Endothelial cell of umbilical vein (primary cell): ENCODE measurements around the gene SNX2. TPM values are rescaled to one million over a fixed set of nuclear protein-coding genes. Genes with fewer than 3 reads are reported as not detected.
A peak's percentile ranks its signal among the peaks of the same experiment; 100 is the strongest.

Experiments
- BruUV-seq: library from RNA; stranded (reverse); fragments of 400-500 nt; replicated peaks from 2 replicates; lab custom pipeline; 2021; lab: Mats Ljungman, UMichigan
- CTCF ChIA-PET: fragments of 300-600, 350-600 bp; sonication (Branson Sonifier 250); formaldehyde crosslinking; loops from one replicate; lab custom pipeline; 2021; ENCODE audit warnings: antibody characterized with exemption, inconsistent platforms; lab: Charles Lee
- POLR2A ChIA-PET: fragments of 300-600, 350-600 bp; sonication (Branson Sonifier 250); formaldehyde crosslinking; loops from one replicate; lab custom pipeline; 2021; ENCODE audit warnings: antibody characterized with exemption, inconsistent platforms; lab: Charles Lee
- DNase-seq: peaks from one replicate; pipeline ENCODE4 v3.0.0-alpha.2; 2011; ENCODE audit warnings: low read depth, low spot score
- FAIRE-seq: peaks from 2 replicates; lab custom pipeline; 2011; peaks lifted over from hg19 to GRCh38; lab: Jason Lieb, UNC
- H2AFZ ChIP-seq: 2 replicates; pipeline ENCODE4 v1.6.0; 2012; ENCODE audit warnings: low read depth, low read length, control low read depth, inconsistent platforms
- H3K27ac ChIP-seq: 2 replicates; pipeline ENCODE4 v1.5.1; 2011; ENCODE audit warnings: low read depth, mild to moderate bottlenecking, control low read depth, low read length, moderate library complexity; ENCODE audit not compliant: insufficient read depth
- H3K27me3 ChIP-seq, 2 experiments: 2 replicates each; pipeline versions ENCODE4 v1.6.0 to v1.6.1; 2011; ENCODE audit warnings: low read length in 2 of 2, mixed read lengths in 1 of 2; ENCODE audit not compliant: control insufficient read depth in 2 of 2, insufficient read depth in 2 of 2
- H3K36me3 ChIP-seq, 2 experiments: 2 replicates in 1 of 2; 3 replicates in 1 of 2; pipeline ENCODE4 v1.5.1; 2011; ENCODE audit warnings: low read length in 2 of 2, mild to moderate bottlenecking in 1 of 2, moderate library complexity in 1 of 2; ENCODE audit not compliant: control insufficient read depth in 2 of 2, insufficient read depth in 2 of 2; ENCODE audit errors: extremely low read depth in 1 of 2
- H3K4me1 ChIP-seq: 3 replicates; pipeline ENCODE4 v1.5.1; 2011; ENCODE audit warnings: mild to moderate bottlenecking, low read length; ENCODE audit not compliant: control insufficient read depth, insufficient read depth; ENCODE audit errors: extremely low read depth
- H3K4me2 ChIP-seq: 2 replicates; pipeline ENCODE4 v1.6.1; 2011; ENCODE audit warnings: low read length, control low read depth, mixed read lengths; ENCODE audit not compliant: insufficient read depth
- H3K4me3 ChIP-seq, 3 experiments: fragments of 200-600 bp in 1 of 3; sonication (generic), shearing (Covaris generic) in 1 of 3; replicated peaks in 1 of 3; 2 replicates each; pipeline ENCODE4 v1.5.1; 2011 to 2016; ENCODE audit warnings: control low read depth in 3 of 3, low read length in 3 of 3, mild to moderate bottlenecking in 2 of 3, inconsistent platforms in 1 of 3, low read depth in 1 of 3, moderate library complexity in 1 of 3; ENCODE audit not compliant: insufficient read depth in 1 of 3
- H3K79me2 ChIP-seq: 2 replicates; pipeline ENCODE4 v1.6.0; 2012; ENCODE audit warnings: low read length, inconsistent platforms; ENCODE audit not compliant: control insufficient read depth, insufficient read depth
- H3K9ac ChIP-seq: replicated peaks from 2 replicates; pipeline ENCODE3; 2011; ENCODE audit warnings: low read length, control low read depth; ENCODE audit not compliant: insufficient read depth; ENCODE audit errors: extremely low read depth
- H3K9me1 ChIP-seq: replicated peaks from 3 replicates; pipeline ENCODE4 v1.6.0; 2011; ENCODE audit warnings: mild to moderate bottlenecking, low read length; ENCODE audit not compliant: control insufficient read depth, insufficient read depth; ENCODE audit errors: extremely low read depth
- H3K9me3 ChIP-seq: replicated peaks from 2 replicates; pipeline ENCODE4 v1.5.1; 2012; ENCODE audit warnings: low read length, inconsistent platforms; ENCODE audit not compliant: control insufficient read depth, insufficient read depth
- H4K20me1 ChIP-seq: replicated peaks from 2 replicates; pipeline ENCODE3; 2011; ENCODE audit warnings: mild to moderate bottlenecking, low read length; ENCODE audit not compliant: control insufficient read depth, insufficient read depth; ENCODE audit errors: extremely low read depth
- CTCF ChIP-seq, 2 donors: IDR thresholded peaks; 1 replicate in 1 of 2; 2 replicates in 1 of 2; pipeline ENCODE4 v1.5.1; 2011; ENCODE audit warnings: low read length in 2 of 2, mild to moderate bottlenecking in 2 of 2, moderate library complexity in 2 of 2, control low read depth in 1 of 2, inconsistent platforms in 1 of 2, low read depth in 1 of 2; ENCODE audit not compliant: insufficient read depth in 1 of 2; ENCODE audit errors: extremely low read depth in 1 of 2
- FOS ChIP-seq: IDR thresholded peaks from 2 replicates; pipeline ENCODE4 v1.6.1; 2011; ENCODE audit warnings: mild to moderate bottlenecking, low read length, moderate library complexity, borderline replicate concordance; ENCODE audit not compliant: insufficient read depth
- JUN ChIP-seq: IDR thresholded peaks from 2 replicates; pipeline ENCODE4 v1.6.1; 2011; ENCODE audit warnings: borderline replicate concordance, low read depth; ENCODE audit not compliant: insufficient read length, insufficient read depth
- MAX ChIP-seq: IDR thresholded peaks from 2 replicates; pipeline ENCODE4 v1.6.1; 2011; ENCODE audit not compliant: insufficient read depth, insufficient read length
- POLR2A ChIP-seq: IDR thresholded peaks from 2 replicates; pipeline ENCODE4 v1.6.1; 2012; ENCODE audit warnings: low read depth, mild to moderate bottlenecking, control low read depth, low read length
- dilution Hi-C: fragments of 300-500 bp; cut with MboI; formaldehyde crosslinking; loops from one replicate; pipeline ENCODE4 v1.15.0; 2019; ENCODE audit warnings: low sequenced_read_pairs; ENCODE audit not compliant: extremely low pct_ligation_motif_present
- intact Hi-C: fragments of 100-400 bp; cut with micrococcal nuclease; formaldehyde crosslinking; loops from one replicate; pipeline ENCODE4 v1.10.0; 2022
- polyA plus RNA-seq, 4 experiments: library from polyadenylated mRNA; depleted of rRNA in 3 of 4; stranded (reverse) in 3 of 4; unstranded in 1 of 4; fragments of >200 nt; gene quantifications; 2 replicates each; pipeline versions ENCODE4 v1.2.1 to v1.2.3, GENCODE V29; 2011 to 2012; ENCODE audit warnings: missing spikeins in 1 of 4
- total RNA-seq: library from RNA; stranded (reverse); gene quantifications from 2 replicates; pipeline ENCODE4 v1.2.3, GENCODE V29; 2021

Gene SNX2
- total and polyA plus RNA-seq, 2 donors (not counting 3 experiments of a cell fraction or from before 2014, with no cell fraction given), result 14.4 to 51.2 TPM

DNA sequence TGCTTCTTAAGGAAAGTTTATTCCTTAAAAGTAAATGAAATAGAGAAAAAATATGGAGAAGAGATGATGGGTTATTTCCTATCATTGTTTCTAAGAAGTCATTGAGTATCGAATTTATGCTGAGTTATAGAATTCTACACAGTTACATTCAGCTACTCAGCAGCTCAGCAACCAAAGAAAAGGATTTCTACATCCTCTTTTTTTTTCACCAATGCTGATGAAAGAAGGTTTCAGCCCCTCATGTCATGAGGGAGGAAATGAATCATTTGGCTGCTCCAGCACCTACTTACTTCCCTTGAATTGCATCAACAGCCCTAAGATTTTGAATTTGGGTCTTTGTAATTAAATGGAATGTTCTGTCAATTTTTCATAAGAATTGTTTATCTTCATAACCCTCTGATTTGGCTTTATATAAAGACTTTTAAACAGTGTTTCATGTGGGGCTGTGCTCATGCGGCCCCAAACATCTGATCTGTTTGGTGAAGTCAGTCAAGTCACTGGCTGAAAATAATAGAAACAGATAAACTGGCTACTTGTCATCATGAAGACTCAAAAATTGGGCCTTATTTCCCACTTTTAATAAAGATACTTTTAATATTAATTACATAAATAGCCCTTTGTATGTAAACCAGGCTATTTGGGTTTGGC lies 18.5 kb upstream of the SNX2 start:
- ChIA-PET CTCF (no interaction called here), POLR2A (no interaction called here)
- peak; percentile 83 for DNase-seq
- Histone ChIP-seq H2AFZ (peak overlapping the region; percentile 7), H3K9me1 (no peaks in the 10 kb centered on the region), H3K9me3 (no peaks in the 10 kb centered on the region), H3K27ac (peak overlapping the region; percentile 44), H4K20me1 (no peaks in the 10 kb centered on the region), H3K27me3 (no peaks in the 10 kb centered on the region), H3K4me2 (peak overlapping the region; percentile 14), H3K36me3 (no peaks in the 10 kb centered on the region), H3K4me1 (peaks cover 12% of the 10 kb centered on the region), H3K79me2 (no peaks in the 10 kb centered on the region), H3K4me3 (no peak overlapping the region), H3K9ac (no peak overlapping the region)
- peak; percentile 55 for FAIRE-seq
- BruUV-seq, result no TSS peak
- peak; percentile 86 for TF ChIP-seq FOS
- no peak for TF ChIP-seq POLR2A
- TF ChIP-seq CTCF (IDR thresholded peaks at IDR 0.05; ENCODE audit: extremely low read depth in 1 of 2, insufficient read depth in 1 of 2, low read depth in 1 of 2, low read length in 2 of 2), result no peak
- no peak for TF ChIP-seq MAX
- TF ChIP-seq JUN, result peak; percentile 78
- dilution Hi-C loops, result no loop called here
- intact Hi-C loops, result loop anchor here (1.0 kb wide), 1 partner anchor 18 kb away; no protein-coding TSS in a partner anchor
